GM19099 (cell line): ENCODE measurements around the gene HPS5.

ENCODE experiments used
- POLR2A ChIP-seq: IDR thresholded peaks from 3 replicates; pipeline ENCODE4 v1.6.1; 2011; ENCODE audit warnings: low read depth; ENCODE audit not compliant: insufficient read length; ENCODE audit errors: extremely low read depth

Gene HPS5, protein sequence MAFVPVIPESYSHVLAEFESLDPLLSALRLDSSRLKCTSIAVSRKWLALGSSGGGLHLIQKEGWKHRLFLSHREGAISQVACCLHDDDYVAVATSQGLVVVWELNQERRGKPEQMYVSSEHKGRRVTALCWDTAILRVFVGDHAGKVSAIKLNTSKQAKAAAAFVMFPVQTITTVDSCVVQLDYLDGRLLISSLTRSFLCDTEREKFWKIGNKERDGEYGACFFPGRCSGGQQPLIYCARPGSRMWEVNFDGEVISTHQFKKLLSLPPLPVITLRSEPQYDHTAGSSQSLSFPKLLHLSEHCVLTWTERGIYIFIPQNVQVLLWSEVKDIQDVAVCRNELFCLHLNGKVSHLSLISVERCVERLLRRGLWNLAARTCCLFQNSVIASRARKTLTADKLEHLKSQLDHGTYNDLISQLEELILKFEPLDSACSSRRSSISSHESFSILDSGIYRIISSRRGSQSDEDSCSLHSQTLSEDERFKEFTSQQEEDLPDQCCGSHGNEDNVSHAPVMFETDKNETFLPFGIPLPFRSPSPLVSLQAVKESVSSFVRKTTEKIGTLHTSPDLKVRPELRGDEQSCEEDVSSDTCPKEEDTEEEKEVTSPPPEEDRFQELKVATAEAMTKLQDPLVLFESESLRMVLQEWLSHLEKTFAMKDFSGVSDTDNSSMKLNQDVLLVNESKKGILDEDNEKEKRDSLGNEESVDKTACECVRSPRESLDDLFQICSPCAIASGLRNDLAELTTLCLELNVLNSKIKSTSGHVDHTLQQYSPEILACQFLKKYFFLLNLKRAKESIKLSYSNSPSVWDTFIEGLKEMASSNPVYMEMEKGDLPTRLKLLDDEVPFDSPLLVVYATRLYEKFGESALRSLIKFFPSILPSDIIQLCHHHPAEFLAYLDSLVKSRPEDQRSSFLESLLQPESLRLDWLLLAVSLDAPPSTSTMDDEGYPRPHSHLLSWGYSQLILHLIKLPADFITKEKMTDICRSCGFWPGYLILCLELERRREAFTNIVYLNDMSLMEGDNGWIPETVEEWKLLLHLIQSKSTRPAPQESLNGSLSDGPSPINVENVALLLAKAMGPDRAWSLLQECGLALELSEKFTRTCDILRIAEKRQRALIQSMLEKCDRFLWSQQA

DNA sequence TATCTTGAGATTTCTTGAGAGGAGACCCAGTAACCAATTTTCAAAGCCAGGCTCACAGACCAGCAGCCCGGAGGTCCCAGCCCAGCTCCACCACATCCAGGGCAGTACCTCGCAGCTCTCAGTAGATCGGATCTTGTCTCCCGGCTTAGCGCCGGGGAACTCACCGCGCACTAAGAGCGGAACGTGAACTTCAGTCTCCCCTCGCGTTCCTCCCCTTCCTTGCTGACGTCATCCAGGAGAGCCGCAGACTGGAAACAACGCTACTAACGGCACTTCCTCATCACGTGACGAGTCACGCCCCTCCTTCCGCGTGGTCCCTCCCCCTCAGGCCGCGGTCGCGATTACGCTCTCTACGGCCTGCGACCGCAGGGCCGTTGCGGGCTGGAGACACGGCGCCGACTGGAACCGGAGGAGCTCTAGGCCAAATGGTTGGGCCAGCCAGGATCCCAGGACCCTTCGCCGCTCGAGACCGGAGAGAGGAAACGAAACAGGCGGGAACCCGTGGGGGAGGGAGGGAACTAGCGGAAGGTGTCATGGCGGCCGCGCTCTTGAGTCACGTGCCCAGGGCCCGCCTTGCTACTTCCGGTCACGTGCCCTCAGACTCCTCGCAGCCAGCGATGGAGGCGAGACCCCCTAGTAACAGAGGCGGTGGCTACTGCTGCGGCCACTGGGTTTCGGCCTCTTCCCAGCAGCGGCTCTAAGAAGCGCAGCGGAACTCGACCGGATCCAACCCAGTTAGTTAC lies at the start of gene HPS5, which contains the start of gene GTF2H1:
HPS5 (minus strand) TSS at position 172 of the 743 bp plus-strand sequence. CDS start 4,282 bp downstream, outside the sequence.
GTF2H1 (plus strand) TSS at position 599 of the 743 bp plus-strand sequence. CDS start 10,508 bp downstream, outside the sequence.
- peak; percentile 99 for TF ChIP-seq POLR2A

DNA sequence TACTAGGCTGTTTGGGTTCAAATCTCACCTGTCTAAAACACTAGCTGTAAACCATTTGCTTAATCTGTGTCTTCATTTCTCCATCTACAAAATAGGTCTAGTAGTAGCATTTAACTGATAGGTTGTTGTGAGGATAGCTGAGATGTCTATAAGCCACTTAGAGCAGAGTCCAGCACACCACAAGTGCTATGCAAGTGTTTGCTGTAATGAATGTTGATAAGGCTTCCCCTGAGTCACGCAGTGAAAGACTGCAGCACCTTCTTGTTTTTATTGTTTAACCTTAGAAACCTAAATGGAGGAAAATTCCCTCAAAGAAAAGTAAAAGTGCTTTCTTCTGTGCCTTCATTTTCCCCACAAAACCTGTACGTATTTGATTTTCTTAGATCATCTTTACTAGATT lies 49.3 kb upstream of the HPS5 start:
- no peak for TF ChIP-seq POLR2A

DNA sequence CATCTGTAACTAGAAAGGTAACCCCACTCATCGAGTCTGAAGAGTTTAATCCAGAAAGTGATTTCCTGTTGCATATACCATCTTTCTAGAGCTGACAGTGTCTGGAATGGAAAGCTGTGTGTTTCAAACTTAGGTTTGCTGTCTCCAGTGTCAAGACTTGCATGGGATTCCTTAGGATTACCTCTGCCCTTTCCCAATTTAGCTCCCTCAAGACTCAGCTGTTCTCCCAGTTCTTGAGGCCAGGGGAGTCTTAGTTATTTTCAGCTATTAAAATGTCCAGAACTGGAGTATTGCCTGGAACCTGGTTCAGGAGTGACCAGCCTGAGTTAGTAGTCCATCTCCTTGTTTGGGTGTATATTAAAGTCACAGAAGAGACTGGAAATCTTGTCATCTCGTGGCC lies 47.5 kb upstream of the HPS5 start:
- no peak for TF ChIP-seq POLR2A

DNA sequence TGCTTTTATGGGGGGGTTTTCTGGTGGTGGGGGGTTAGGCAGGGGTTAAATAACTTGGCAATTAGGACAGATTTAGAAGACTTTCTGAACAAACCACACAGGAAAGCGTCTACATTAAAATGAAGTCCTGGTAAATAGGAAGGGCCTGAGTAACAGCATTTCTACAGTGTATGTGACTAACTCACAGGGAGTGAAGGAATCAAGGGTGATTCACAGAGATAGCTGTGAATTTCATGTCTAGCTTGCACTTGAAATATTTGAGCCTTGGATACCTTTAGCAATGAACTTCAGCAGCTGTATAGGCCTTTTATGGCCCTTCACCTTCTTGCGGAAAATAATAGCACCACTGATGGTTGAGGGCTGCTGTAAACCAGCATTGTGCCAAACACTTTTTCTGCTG lies 46.3 kb upstream of the HPS5 start:
- TF ChIP-seq POLR2A, result no peak

DNA sequence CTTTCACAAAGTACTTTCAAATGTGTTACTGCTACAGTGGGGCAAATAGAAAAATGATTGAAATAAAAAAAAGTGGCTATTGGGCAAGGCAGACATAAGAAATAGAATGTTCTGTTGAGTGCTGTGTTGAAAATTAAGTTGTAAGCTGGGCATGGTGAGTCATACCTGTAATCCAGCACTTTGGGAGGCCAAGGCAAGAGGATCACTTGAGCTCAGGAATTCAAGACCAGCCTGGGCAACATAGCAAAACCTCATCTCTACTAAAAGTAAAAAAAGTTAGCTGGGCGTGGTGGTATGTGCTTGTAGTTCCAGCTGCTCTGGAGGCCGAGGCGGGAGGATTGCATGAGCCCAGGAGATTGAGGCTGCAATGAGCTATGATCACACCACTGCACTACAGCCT lies 45.5 kb upstream of the HPS5 start:
- TF ChIP-seq POLR2A, result no peak

DNA sequence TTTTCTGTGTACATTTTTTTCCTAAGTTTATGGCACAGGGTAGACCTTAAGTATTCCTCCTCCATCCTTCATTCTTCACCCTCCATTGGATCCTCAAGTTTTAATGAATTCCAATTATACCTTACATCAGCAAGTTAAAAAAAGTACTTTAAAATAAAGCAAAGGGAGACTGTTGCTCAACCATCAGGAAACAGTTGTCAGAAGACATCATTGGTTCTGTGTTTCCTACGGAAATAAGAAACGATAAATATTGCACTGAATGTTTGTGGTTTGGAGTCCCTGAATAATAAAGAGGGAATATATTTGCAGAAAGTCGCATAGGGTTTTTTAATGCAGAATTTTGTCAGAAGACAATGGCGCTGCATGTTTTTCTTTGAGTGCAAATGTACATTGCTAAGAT lies 44.3 kb upstream of the HPS5 start:
- TF ChIP-seq POLR2A, result no peak

DNA sequence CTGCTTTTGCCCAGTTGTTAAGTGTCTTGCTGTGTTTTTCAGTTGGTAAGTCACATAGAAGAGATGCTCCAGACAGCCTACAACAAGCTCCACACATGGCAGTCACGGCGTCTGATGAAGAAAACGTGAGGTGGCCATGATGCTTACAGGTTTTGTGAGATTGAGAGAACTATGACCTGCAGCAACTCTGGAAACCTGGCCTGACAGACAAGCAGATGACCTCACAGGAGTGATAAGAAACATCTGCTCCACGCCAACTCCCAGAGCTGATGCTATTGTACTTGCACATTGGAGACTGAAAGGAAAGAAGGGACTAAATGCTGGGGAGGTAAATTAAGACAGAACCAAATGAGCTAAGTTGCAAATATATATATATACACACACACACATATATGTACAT lies 43.8 kb upstream of the HPS5 start:
- no peak for TF ChIP-seq POLR2A

DNA sequence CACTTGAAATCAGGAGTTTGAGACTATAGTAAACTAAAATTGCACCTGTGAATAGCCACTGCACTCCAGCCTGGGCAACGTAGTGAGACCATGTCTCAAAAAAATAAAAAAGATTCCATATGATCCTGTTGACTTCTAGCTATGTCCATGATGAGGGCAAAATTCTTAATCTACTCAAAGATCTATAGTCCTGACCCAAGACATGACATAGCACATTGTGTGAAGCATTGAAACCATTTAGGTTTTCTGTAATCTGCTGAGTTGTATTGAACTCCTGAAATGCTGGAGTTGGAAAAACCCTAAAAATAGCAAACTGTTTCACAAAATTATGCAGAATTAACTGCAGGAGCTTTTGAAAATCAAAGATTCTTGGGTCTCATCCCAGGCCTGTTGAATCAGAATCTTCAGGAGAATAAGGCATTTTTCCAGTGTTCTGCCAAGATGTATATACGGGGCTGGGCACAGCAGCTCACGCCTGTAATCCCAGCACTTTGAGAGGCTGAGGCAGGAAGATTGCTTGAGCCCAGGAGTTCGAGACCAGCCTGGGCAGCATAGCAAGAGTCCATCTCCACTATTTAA lies 42.6 kb upstream of the HPS5 start:
- TF ChIP-seq POLR2A, result no peak

DNA sequence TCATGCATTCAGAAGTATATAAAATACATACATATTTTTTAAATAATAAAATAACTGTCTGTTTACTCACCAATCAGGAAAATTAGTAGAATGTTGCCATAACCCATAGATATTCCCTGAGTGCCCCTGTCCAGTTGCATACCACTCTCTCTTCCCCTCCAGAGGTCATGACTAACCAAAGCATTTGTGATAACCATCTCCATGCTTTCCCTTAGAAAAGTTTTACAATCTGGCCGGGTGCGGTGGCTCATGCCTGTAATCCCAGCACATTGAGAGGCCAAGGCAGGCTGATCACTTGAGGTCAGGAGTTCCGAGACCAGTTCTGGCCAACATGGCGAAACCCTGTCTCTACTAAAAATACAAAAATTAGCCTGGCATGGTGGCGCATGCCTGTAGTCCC lies 39.2 kb upstream of the HPS5 start:
- no peak for TF ChIP-seq POLR2A

DNA sequence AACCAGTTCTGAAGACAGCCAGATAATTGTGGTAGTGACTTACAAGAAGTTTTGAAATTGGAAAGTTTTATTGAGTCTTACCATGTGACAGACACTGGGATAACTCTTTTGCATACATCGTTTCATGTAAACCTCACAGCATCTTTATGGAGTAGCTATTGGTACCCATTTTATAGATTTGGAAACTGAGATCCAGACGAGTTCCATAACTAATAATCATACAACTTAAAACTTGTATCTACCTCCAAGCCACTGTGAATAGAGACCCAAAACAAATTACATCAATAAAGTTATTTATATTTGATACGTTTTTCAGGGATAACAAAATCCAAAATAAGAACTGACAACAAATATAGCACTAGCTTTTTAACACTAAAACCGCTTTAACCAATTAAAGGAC lies 36.7 kb upstream of the HPS5 start:
- no peak for TF ChIP-seq POLR2A

DNA sequence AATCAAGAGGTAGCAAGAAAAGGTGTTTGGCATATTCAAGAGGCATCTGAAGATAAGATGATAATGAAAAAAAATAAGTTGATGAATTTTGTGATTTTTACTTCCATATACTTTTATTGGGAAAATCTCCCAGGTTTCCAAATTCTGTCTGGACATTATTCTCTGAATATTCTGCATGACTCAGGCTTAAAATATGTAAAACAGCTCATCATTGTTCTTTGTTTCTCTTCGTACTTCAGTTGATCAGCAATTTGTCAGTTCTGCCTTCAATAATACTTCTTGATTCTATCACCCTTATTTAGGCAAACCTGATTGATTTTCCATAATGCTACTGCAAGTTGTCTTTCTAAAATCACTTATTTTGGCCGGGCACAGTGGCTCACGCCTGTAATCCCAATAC lies 30.6 kb upstream of the HPS5 start:
- TF ChIP-seq POLR2A, result no peak

DNA sequence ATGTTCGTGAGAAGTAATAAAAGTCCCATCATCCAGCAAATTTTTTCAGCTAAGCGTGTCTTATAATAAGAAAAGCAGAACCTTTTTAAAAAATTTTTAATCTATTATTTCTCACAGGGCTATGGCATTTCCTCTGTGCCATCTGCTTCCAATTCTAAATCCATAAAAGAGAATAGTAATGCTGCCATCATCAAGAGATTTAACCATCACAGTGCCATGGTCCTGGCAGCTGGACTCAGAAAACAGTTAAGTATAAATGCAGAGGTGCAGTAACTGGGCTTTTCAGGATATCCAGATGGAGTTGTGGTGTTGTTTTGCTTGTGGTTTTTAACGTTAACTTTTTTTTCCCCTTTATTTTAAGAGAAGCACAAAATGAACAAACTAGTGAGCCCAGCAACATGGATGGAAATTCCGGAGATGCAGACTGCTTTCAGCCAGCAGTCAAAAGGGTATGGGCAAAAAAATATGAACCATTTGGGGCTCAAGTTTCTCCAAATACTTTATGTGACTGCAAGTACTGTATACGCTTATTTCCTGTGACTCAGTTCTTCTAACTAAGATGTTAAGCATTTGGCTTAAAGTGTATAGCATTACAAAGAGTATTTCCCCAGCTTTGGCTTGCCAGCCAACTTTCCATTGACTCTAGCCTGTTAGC lies 25.7 kb upstream of the HPS5 start:
- TF ChIP-seq POLR2A, result no peak

DNA sequence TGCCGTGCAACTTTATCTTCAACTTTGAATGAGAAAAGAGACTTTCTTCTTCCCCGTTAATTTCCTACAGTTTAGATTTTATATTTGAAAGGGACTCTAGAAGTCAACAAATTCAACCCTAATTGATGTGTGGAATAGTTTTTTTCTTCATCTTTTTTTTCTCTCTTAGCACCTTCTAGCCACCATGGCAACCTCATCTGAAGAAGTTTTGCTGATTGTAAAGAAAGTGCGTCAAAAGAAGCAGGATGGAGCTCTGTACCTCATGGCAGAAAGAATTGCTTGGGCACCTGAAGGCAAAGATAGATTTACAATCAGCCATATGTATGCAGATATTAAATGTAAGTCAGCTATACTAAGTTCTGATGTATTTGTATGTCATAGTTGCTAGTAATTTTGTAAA lies 11.0 kb upstream of the HPS5 start:
- no peak for TF ChIP-seq POLR2A

DNA sequence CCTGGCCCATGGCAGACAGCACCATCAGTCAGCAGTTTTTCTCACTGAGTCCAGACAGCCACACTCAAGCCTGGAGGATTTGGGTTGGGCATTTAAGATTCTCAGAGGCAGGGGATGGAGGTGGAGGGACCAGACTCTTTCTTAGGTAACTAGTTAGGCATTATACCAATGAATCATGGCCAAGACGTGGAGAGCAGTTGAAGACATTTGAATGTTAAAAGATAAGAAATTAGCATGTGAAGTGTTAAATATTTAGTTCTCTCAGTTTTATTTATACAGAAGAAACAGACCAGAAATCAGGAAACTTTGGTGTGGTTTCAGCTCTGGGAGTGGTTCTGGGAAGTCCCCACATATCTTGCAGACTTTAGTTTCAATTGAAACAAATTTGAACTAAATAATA lies 10.4 kb upstream of the HPS5 start:
- no peak for TF ChIP-seq POLR2A
